Measurements from ENCODE around the gene UBE2E3.
A peak's percentile ranks its signal among the peaks of the same experiment; 100 is the strongest.
"Not testable (repeated sequence)": the region's sequence is repeated elsewhere in the genome, so short reads cannot be mapped to it uniquely, and the experiment has no call there.

The UBE2E3 gene

DNA sequence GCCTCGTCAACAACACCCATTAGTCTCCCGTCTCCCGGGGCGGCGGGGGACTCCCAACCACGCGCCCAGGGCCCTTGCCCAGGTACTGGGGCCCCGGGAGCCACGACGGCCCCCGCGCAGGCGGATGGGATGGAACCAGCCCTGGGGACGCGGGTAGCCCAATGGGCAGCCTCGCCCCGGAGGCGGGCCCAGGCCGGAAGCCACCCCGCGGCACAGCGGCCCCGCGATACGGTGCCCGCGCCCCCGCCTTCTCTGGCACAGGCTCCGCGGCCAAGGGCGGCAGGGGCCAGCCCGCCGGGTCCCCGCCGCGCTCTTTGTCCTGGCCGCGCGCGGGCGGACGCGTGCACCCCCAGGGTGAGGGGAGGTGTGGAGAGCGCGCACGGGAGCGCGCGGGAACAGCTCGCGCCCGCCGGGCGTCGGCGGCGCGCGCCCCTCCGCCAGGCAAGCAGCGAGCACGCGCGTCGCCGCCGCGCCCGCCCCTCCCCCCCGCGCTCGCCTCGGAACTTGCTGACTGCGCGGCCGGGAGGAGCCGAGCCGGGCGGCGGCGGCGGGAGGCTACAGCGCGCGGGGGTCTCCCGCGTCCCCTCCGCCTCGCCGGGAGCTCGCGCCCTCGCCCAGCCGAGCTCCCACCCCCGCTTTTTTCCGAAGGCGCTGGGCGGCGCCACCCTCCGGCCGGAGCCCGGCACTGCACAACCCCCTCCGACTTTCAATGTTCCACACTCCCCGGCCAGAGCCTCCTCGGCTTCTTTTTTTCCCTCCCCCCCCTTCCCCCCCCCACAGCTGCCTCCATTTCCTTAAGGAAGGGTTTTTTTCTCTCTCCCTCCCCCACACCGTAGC is at the start of gene UBE2E3:
Gene UBE2E3 (plus strand): TSS at position 500 of the 837 bp plus-strand sequence. CDS start 1,438 bp downstream, outside the sequence.
- H3K4me3 ChIP-seq (ENCODE audit: low read depth, low read length) = peak within 1 kb of the TSS; percentile 72
- DNase-seq (ENCODE audit: low read depth) = no peak
- TF ChIP-seq, protein P1, sequence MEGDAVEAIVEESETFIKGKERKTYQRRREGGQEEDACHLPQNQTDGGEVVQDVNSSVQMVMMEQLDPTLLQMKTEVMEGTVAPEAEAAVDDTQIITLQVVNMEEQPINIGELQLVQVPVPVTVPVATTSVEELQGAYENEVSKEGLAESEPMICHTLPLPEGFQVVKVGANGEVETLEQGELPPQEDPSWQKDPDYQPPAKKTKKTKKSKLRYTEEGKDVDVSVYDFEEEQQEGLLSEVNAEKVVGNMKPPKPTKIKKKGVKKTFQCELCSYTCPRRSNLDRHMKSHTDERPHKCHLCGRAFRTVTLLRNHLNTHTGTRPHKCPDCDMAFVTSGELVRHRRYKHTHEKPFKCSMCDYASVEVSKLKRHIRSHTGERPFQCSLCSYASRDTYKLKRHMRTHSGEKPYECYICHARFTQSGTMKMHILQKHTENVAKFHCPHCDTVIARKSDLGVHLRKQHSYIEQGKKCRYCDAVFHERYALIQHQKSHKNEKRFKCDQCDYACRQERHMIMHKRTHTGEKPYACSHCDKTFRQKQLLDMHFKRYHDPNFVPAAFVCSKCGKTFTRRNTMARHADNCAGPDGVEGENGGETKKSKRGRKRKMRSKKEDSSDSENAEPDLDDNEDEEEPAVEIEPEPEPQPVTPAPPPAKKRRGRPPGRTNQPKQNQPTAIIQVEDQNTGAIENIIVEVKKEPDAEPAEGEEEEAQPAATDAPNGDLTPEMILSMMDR (IDR thresholded peaks at IDR 0.05; ENCODE audit: low read depth, low read length, missing control alignments) = peak; percentile 72

GRCh38 chr2:180931841-180932240 is 48.6 kb upstream of the UBE2E3 start:
- no peak overlapping the region for H3K4me3 ChIP-seq (ENCODE audit: low read depth, low read length)
- DNase-seq (ENCODE audit: low read depth) = no peak
- TF ChIP-seq, protein P1 (IDR thresholded peaks at IDR 0.05; ENCODE audit: low read depth, low read length, missing control alignments) = no peak

GRCh38 chr2:180933332-180933731 is 47.1 kb upstream of the UBE2E3 start:
- DNase-seq (ENCODE audit: low read depth) = no peak
- H3K4me3 ChIP-seq (ENCODE audit: low read depth, low read length) = no peak overlapping the region
- TF ChIP-seq, protein P1 (IDR thresholded peaks at IDR 0.05; ENCODE audit: low read depth, low read length, missing control alignments) = no peak

- TF ChIP-seq, protein P1 (IDR thresholded peaks at IDR 0.05; ENCODE audit: low read depth, low read length, missing control alignments) = no peak
- no peak for DNase-seq (ENCODE audit: low read depth)
- H3K4me3 ChIP-seq (ENCODE audit: low read depth, low read length) = no peak overlapping the region
These were observed 45.5 kb upstream of the UBE2E3 start for GRCh38 chr2:180934911-180935310.

- peak; percentile 19 for DNase-seq (ENCODE audit: low read depth)
- H3K4me3 ChIP-seq (ENCODE audit: low read depth, low read length) = not testable (repeated sequence)
These were observed 42.9 kb upstream of the UBE2E3 start for GRCh38 chr2:180937480-180937879.

DNA sequence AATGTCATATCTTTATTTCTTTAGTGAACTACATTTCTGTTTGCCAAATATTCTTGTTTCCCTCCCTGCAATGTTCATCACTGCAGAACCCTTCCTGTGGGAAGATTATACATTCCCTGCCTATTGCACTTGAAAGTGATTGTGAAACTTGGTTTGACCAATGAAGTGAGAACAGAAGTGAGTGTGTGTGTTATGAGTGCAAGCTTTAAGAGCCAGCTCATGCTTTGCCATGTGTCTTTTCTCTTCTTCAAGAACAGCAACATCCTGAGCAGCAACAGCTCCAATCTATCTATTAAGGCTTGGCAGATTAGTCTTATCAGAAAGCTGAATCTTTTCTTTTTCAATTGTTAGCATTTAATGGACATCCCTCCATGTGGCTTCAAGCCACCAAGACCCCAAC is 42.0 kb upstream of the UBE2E3 start:
- TF ChIP-seq, protein P1 (IDR thresholded peaks at IDR 0.05; ENCODE audit: low read depth, low read length, missing control alignments) = no peak
- H3K4me3 ChIP-seq (ENCODE audit: low read depth, low read length) = no peak overlapping the region
- no peak for DNase-seq (ENCODE audit: low read depth)

DNA sequence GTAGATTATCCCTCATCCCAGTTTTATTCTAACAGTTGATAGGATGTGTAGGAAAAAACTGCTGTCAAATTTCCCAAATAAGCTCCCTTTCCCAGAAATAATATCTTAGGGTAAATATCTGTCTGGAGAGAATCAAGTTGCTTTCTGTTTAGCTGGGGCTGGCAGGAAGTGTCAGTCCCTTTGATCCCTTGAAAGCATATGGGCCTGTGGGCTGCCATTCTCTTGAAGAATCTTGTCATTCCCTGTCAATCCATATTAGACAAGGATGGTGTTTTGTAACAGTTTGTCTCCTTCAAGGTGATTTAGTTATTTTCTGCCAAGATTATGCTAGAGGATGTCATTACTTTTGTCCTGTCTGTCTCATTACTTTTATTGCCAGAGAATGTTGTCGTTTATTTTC is 37.1 kb upstream of the UBE2E3 start:
- TF ChIP-seq, protein P1 (IDR thresholded peaks at IDR 0.05; ENCODE audit: low read depth, low read length, missing control alignments) = no peak
- DNase-seq (ENCODE audit: low read depth) = no peak

More for the DNA sequence above, 37.1 kb upstream of the UBE2E3 start:
- H3K4me3 ChIP-seq (ENCODE audit: low read depth, low read length) = no peak overlapping the region

Data from GM12864 (cell line).